Superior temporal gyrus (tissue), 1 donor: ENCODE measurements around the gene HMG20B.

Experiments
- DNase-seq: peaks from one replicate; pipeline ENCODE4 v3.0.0-alpha.2; 2016; ENCODE audit errors: extremely low spot score

The HMG20B gene

DNA sequence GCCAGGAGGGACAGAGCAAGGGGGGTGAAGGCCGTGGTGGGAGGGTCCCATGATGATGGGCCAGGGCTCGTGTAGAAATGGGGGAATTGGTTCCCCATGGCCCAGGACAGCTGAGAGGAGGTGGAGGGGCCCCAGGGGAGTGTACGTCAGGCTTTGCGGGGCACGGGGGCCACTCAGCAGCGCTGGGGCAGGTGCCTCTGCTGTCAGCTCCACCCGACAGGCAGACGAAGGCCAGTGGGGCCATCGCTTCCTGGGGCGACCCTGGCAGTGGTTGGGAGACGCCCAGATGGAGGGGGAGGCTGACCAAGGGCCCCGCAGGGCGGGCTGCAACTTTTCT, 35.7 kb upstream of the HMG20B start:
- no peak for DNase-seq

GRCh38 chr19:3537438-3538240, 35.1 kb upstream of the HMG20B start:
- DNase-seq = no peak

GRCh38 chr19:3538258-3538929, 34.4 kb upstream of the HMG20B start:
- DNase-seq = no peak

- DNase-seq = peak; percentile 18
Observed at GRCh38 chr19:3538965-3539755, 33.6 kb upstream of the HMG20B start, which contains the start of gene TEKTIP1. TEKTIP1 (plus strand) TSS chr19:3539174; CDS start chr19:3539178, 4 bp downstream.

GRCh38 chr19:3539756-3540118, 33.0 kb upstream of the HMG20B start:
- DNase-seq = no peak

- peak; percentile 36 for DNase-seq
Observed at GRCh38 chr19:3543150-3544057, 29.3 kb upstream of the HMG20B start.

DNA sequence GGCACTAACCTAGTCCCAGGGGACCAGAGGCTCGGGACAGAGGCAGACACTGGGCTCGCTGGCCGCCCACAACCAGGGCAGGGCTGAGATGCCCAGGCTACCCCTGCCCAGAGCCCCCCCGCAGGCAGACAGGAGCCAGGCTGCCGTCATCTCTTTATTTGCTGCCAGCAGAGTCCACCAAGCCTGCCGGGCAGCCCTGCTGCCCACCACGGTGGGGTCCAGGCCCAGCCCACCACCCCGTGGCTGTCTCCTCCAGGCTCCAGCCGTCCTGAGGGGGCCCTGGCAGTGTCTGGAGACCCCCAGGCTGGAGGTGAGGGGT, 28.7 kb upstream of the HMG20B start:
- no peak for DNase-seq

GRCh38 chr19:3544742-3545668, 27.7 kb upstream of the HMG20B start:
- DNase-seq = peak; percentile 87

GRCh38 chr19:3545669-3546034, 27.1 kb upstream of the HMG20B start:
- no peak for DNase-seq

DNA sequence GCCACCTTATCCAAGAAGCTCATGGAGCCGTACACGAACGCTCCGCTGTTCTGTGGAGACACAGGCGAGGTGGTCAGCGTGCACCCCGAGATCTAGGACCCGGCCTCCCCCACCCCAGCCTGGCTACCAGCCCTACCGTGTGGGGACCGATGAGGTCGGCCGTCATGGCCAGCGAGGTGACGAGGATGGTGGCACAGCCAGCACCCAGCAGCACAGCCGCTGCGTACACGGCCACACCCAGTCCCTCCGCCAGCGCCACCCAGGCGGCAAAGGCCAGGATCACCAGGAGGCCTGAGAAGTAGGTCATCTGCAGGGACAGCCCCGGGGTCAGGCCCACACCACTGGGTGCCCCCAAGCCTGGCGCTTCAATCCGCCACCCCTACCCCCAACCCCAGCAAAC, 26.6 kb upstream of the HMG20B start:
- no peak for DNase-seq

- no peak for DNase-seq
Observed at GRCh38 chr19:3547301-3547731, 25.4 kb upstream of the HMG20B start.

GRCh38 chr19:3547767-3548282, 24.9 kb upstream of the HMG20B start:
- DNase-seq = no peak

DNA sequence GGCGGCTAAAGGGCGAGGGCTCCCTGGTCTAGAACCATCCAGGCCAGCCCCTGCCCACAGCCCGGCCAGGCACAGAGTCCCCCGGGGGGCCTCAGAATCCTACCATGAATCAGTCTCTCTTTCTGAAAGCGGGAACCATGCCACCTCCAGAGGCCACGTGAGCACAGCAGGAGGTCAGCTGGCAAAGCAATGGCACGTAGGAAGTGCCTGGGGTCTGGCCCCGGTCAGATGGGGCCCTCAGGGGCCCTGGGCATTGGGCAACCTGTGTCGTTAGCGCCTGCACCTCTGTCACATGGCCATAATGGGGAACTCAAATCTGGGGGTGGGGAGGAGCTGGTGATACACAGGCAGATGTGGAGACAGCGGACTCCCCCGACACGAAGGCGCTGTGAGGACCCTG, 24.1 kb upstream of the HMG20B start:
- peak; percentile 79 for DNase-seq

DNA sequence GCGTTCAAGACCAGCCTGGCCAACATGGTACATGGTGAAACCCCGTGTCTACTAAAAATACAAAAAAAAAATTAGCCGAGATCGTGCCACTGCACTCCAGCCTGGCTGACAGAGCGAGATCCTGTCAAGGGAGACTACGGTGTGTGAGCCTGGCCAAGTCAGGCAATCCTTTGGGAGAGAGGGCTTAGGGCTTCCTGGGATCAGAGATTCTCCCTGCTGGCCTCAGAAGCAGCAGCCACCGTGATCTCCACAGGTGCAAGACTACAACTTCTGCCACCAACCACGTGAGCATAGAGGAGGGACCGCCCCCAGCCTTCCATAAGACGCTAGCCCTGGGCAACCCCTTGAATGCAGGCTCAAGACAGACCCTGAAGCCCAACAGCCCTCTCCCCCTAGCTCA, 22.9 kb upstream of the HMG20B start:
- no peak for DNase-seq

- DNase-seq = no peak
Observed at GRCh38 chr19:3550947-3551791, 21.6 kb upstream of the HMG20B start.

DNA sequence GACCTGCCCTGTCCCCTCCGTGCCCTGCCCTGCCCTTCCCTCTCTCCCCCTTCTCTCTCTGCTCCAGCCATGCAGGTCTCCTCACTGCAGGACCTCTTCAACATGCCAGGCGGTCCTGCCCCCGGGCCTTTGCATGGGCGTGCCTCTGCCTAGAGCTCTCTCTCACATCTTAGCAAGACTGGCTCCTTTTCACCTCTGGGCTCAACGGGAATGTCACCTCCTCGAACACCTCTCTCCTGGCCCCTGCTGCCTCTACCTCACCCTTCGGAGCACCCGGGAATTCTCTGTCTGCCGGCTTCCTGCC, 21.0 kb upstream of the HMG20B start:
- no peak for DNase-seq

- DNase-seq = no peak
Observed at GRCh38 chr19:3554254-3555083, 18.3 kb upstream of the HMG20B start.

DNA sequence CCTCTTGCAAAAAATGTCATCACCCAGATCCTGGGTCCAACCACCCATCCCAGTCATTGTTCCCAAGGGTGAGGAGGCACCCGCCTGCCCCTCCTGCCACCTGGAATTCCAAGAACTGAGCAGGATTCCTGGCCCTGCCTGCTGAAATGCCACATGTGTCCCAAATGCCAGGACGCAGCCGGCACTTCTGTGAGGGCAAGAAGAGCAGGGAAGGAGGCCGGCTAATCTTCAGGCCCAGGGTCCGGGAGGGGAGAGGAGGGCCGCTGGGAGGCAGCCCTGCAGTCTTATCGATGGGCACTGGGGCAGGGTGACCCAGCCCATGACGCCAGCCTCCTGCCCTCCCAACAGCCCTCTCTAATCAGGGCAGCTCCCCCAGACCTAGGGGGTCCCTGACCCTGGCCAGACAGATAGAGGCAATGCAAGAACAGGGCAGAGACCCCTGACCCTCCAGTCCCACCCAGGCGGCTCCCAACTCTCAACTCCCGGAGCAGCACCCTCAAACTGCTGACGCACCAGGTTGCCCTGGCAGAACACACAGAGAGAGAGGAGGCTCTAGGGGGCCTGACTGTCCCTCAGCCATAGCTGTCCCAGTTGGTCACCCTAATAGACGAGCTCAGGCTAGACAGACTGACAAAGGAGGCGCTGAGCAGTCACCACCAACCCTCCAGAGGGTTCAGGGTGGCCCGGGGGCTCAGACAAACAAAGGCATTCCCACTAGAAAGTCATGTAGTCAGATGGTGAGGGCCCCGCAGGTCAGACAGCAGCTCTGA, 16.9 kb upstream of the HMG20B start:
- DNase-seq = no peak
